ENCODE data around the gene FOXN3.

GRCh38 chr14:89225607-89226006, 191.4 kb downstream of the FOXN3 start:
- TF ChIP-seq CTCF (optimal IDR thresholded peaks at IDR 0.05 in 1 of 3, IDR thresholded peaks at IDR 0.05 in 1 of 3, conservative IDR thresholded peaks at IDR 0.05 in 1 of 3; ENCODE audit: extremely low read depth in 1 of 3, insufficient read depth in 2 of 3, low read length in 3 of 3) (no peak), EZH2 (IDR thresholded peaks at IDR 0.05; ENCODE audit: low read length) (no peak)
